HepG2 (cell line): ENCODE measurements around the gene OTP. TPM values are rescaled to one million over a fixed set of nuclear protein-coding genes. Genes with fewer than 3 reads are reported as not detected.

Source experiments
- CREB3 ChIP-seq: sonication (generic); formaldehyde crosslinking; IDR thresholded peaks from 2 replicates; pipeline ENCODE4 v1.5.0; 2020; ENCODE audit warnings: missing genetic modification reagents
- FOXP4 ChIP-seq: sonication (generic); formaldehyde crosslinking; IDR thresholded peaks from 2 replicates; pipeline ENCODE4 v1.4.0; 2020; ENCODE audit warnings: missing genetic modification reagents
- GTF3A ChIP-seq: sonication (generic); formaldehyde crosslinking; conservative IDR thresholded peaks from 2 replicates; pipeline ENCODE4 v1.4.0; 2020; ENCODE audit warnings: mild to moderate bottlenecking, missing genetic modification reagents
- HDAC6 ChIP-seq: fragments of 200-600 bp; sonication (generic); IDR thresholded peaks from 2 replicates; pipeline ENCODE4 v1.7.0; 2017; ENCODE audit warnings: mild to moderate bottlenecking, antibody characterized with exemption, low read length, low read depth
- HNF1B ChIP-seq: sonication (generic); formaldehyde crosslinking; IDR thresholded peaks from 2 replicates; pipeline ENCODE4 v1.5.1; 2020; ENCODE audit warnings: mild to moderate bottlenecking, moderate library complexity, missing genetic modification reagents
- KDM1A ChIP-seq: IDR thresholded peaks from 2 replicates; pipeline ENCODE4 v1.6.1; 2016; ENCODE audit warnings: missing compliant biosample characterization
- KLF11 ChIP-seq: IDR thresholded peaks from 2 replicates; pipeline ENCODE4 v1.6.1; 2016; ENCODE audit warnings: missing compliant biosample characterization
- NFE2 ChIP-seq: sonication (generic); formaldehyde crosslinking; IDR thresholded peaks from 2 replicates; pipeline ENCODE4 v1.4.0; 2020; ENCODE audit warnings: missing genetic modification reagents
- PATZ1 ChIP-seq: sonication (generic); formaldehyde crosslinking; IDR thresholded peaks from 2 replicates; pipeline ENCODE4 v1.4.0; 2020; ENCODE audit warnings: missing genetic modification reagents
- POLR2A ChIP-seq, 2 experiments: IDR thresholded peaks; 2 replicates each; pipeline ENCODE4 v1.6.1; 2011; ENCODE audit warnings: low read depth in 2 of 2, low read length in 2 of 2, mild to moderate bottlenecking in 1 of 2, moderate library complexity in 1 of 2; ENCODE audit not compliant: insufficient read depth in 1 of 2
- SMAD3 ChIP-seq: sonication (generic); formaldehyde crosslinking; IDR thresholded peaks from 2 replicates; pipeline ENCODE4 v1.4.0; 2020; ENCODE audit warnings: missing genetic modification reagents
- SRY ChIP-seq: sonication (generic); formaldehyde crosslinking; IDR thresholded peaks from 2 replicates; pipeline ENCODE4 v1.8.0; 2022; ENCODE audit warnings: mild to moderate bottlenecking, missing genetic modification reagents
- SSRP1 ChIP-seq: IDR thresholded peaks from 2 replicates; pipeline ENCODE4 v1.6.1; 2016; ENCODE audit warnings: control low read depth
- TARDBP ChIP-seq: sonication (generic); formaldehyde crosslinking; IDR thresholded peaks from 2 replicates; pipeline ENCODE4 v1.8.0; 2022; ENCODE audit warnings: mild to moderate bottlenecking, missing genetic modification reagents
- ZBTB4 ChIP-seq: sonication (generic); formaldehyde crosslinking; IDR thresholded peaks from 2 replicates; pipeline ENCODE4 v1.4.0; 2020; ENCODE audit warnings: missing genetic modification reagents, mild to moderate bottlenecking, borderline replicate concordance
- ZFP36L2 ChIP-seq: sonication (generic); formaldehyde crosslinking; IDR thresholded peaks from 2 replicates; pipeline ENCODE4 v1.4.0; 2020; ENCODE audit warnings: missing genetic modification reagents
- ZNF282 ChIP-seq: fragments of 450-650 bp; IDR thresholded peaks from 2 replicates; pipeline ENCODE4 v1.6.1; 2018; ENCODE audit not compliant: partially characterized antibody
- ZNF354B ChIP-seq: sonication (generic); formaldehyde crosslinking; IDR thresholded peaks from 2 replicates; pipeline ENCODE4 v1.8.0; 2022; ENCODE audit warnings: mild to moderate bottlenecking, missing genetic modification reagents
- ZNF644 ChIP-seq: IDR thresholded peaks from 2 replicates; pipeline ENCODE4 v1.6.1; 2016; ENCODE audit warnings: low read depth
- ZNF746 ChIP-seq: sonication (generic); formaldehyde crosslinking; IDR thresholded peaks from 2 replicates; pipeline ENCODE4 v1.8.0; 2022; ENCODE audit warnings: mild to moderate bottlenecking, missing genetic modification reagents
- ZSCAN5A ChIP-seq: sonication (generic); formaldehyde crosslinking; IDR thresholded peaks from 2 replicates; pipeline ENCODE4 v1.8.0; 2022; ENCODE audit warnings: mild to moderate bottlenecking, missing genetic modification reagents, borderline replicate concordance
- polyA plus RNA-seq, 8 experiments: library from polyadenylated mRNA; depleted of rRNA in 3 of 8; stranded (reverse) in 7 of 8; unstranded in 1 of 8; fragments of >200 nt; fragmentation: Illumina TruSeq in 4 of 8; extraction: Trizol in 4 of 8; gene quantifications; 2 replicates each; pipeline versions ENCODE4 v1.2.1 to v1.2.3, GENCODE V29; 2011 to 2016; ENCODE audit warnings: low read depth in 4 of 8, missing spikeins in 1 of 8, mixed read lengths in 1 of 8; ENCODE audit not compliant: insufficient read depth in 1 of 8
- total RNA-seq, 5 experiments: library from RNA; depleted of rRNA; stranded (reverse); fragments of >200 nt; fragmentation: Illumina TruSeq; extraction: Trizol; gene quantifications; 2 replicates each; pipeline ENCODE4 v1.2.3, GENCODE V29; 2016; ENCODE audit warnings: low read depth in 1 of 5

Gene OTP
- total and polyA plus RNA-seq, 2 of the 13 experiments (the other 11 are each of a cell fraction or from before 2014, with no cell fraction given) = not detected

- TF ChIP-seq ZBTB4 (CRISPR knock-in tag) = no peak
- TF ChIP-seq ZFP36L2 = no peak
- no peak for TF ChIP-seq ZNF746
- no peak for TF ChIP-seq ZNF282
- TF ChIP-seq PATZ1 (CRISPR knock-in tag) = 0 out of 2 replicates have a peak, but pooled peaks have one; percentile 34
- TF ChIP-seq SRY (CRISPR knock-in tag) = no peak; the same call in 1 of the 2 replicates
- TF ChIP-seq HNF1B (CRISPR knock-in tag) = no peak
- no peak for TF ChIP-seq SMAD3 (CRISPR knock-in tag)
- TF ChIP-seq POLR2A (IDR thresholded peaks at IDR 0.05; ENCODE audit: insufficient read depth in 1 of 2, low read depth in 2 of 2, low read length in 2 of 2) = no peak
- no peak for TF ChIP-seq SSRP1 (CRISPR knock-in tag)
- no peak for TF ChIP-seq ZNF354B (CRISPR knock-in tag)
- TF ChIP-seq TARDBP (CRISPR knock-in tag) = no peak
- no peak for TF ChIP-seq ZNF644 (CRISPR knock-in tag)
- TF ChIP-seq FOXP4 (CRISPR knock-in tag) = no peak
- no peak for TF ChIP-seq ZSCAN5A (CRISPR knock-in tag)
- no peak for TF ChIP-seq CREB3 (CRISPR knock-in tag)
- no peak for TF ChIP-seq HDAC6
- TF ChIP-seq KDM1A (CRISPR knock-in tag) = no peak
- no peak for TF ChIP-seq KLF11 (CRISPR knock-in tag)
- no peak for TF ChIP-seq GTF3A (CRISPR knock-in tag)
- no peak for TF ChIP-seq NFE2
These were observed 8.3 kb downstream of the OTP start (continued) for GRCh38 chr5:77630114-77630680.
